HG03432 (cell line): ENCODE data around the gene APPL2.

ENCODE experiments used
- ATAC-seq: cut with Tn5 transposase; IDR thresholded peaks from one replicate; pipeline ENCODE4 v1.9.1; 2021; ENCODE audit warnings: mild to moderate bottlenecking, moderate library complexity; ENCODE audit not compliant: unreplicated experiment

The APPL2 gene, protein sequence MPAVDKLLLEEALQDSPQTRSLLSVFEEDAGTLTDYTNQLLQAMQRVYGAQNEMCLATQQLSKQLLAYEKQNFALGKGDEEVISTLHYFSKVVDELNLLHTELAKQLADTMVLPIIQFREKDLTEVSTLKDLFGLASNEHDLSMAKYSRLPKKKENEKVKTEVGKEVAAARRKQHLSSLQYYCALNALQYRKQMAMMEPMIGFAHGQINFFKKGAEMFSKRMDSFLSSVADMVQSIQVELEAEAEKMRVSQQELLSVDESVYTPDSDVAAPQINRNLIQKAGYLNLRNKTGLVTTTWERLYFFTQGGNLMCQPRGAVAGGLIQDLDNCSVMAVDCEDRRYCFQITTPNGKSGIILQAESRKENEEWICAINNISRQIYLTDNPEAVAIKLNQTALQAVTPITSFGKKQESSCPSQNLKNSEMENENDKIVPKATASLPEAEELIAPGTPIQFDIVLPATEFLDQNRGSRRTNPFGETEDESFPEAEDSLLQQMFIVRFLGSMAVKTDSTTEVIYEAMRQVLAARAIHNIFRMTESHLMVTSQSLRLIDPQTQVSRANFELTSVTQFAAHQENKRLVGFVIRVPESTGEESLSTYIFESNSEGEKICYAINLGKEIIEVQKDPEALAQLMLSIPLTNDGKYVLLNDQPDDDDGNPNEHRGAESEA

DNA sequence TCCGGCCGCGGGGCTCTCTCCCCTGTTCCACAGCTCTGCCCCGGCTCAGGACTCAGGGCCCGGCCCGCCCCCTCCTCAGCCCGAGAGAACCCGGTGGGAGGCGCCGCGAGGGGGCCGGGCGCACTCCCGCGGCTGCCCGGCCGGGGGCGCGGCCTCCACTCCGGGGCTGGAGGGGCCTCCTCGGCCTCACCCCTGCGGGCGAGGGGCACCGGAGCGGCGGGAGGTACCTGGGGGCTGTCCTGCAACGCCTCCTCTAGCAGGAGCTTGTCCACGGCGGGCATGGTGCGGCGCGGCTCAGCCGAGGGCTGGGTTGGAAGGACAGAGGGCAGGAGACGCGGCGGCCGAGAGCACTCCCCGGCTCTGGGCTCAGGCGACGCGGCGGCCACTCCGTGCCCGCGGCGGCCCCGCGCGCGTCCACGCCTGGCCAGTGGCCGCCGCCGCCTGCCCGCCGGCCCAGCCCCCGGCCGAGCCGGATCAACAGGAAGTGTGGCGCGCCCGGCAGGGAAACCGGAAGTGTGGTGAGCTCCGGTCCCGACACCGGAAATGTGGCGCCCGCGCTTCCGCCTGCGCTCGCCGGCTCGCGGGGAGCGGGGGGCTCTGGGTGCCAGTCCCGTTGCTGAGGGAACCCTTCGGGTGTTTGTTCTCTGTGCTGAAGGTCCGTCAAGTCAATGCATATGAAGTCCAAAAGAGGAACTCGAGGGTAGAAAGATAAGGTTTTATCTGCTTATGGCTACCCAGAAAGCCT, at the start of gene APPL2:
APPL2 (minus strand) TSS at position 443 of the 745 bp plus-strand sequence; CDS start at position 281, 162 bp downstream.
- peak; percentile 90 for ATAC-seq

DNA sequence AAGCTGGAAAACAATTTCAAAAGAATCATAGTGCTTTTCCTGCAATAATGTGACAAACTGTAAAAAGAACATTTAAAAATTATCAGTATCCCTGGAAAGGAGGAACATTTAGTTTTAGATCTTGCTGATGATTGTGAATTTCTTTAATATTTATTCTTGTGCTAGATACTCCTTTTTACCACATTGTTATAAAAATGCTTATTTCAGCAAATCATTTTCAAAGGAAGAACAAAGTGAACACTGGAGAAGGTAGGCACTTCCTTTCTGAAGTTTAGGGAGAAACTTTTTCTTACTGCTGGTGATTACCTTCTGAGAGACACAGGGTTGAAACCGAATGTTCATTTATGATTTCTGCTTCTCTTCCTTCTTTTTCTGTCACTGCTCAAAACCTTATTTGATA, 49.4 kb upstream of the APPL2 start:
- no peak for ATAC-seq

DNA sequence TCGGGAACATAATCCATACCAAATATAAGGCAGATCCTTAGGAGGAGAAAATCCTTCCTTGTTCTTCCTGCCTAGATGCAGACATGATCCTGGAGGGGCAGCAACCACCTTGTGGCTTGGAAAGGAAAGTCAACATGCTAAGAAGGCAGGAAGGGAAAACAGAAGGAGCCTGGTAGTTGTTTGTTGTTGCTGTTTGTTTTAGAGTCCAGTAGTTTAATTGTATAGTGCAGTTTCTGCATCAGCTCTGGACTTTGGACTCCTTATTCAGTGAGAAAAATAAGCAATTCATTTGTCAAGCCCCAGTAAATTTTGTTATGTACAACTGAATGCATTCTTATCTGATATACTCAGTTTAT, 45.7 kb upstream of the APPL2 start:
- ATAC-seq = no peak

- ATAC-seq = no peak
Measured at GRCh38 chr12:105280966-105281693, 45.2 kb upstream of the APPL2 start.

DNA sequence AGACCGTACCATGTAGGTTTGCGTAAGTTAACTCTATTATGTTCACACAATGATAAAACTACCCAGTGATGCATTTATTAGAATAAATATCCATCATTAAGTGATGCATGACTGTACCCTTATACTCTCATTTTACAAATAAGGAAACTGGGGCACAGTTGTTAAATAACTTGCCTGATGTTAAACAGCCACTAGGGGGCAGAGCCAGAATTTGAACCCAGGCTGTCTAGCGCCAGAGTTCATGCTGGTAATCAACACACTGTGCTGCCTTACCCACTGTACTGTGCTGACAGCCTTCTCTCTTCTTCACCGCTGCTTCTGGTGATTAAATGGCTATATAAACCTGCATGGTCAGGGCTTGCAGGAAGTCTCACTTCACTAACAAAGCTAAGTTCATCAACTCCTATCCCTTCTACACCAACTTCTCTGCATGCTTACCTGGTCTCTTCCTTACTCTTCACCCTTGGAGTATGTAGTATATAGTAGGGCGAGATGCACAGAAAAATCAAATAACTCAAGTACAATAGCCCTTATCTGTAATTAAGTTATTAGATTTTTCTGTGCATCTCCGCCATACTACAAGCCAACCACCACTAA, 43.6 kb upstream of the APPL2 start:
- peak; percentile 64 for ATAC-seq

DNA sequence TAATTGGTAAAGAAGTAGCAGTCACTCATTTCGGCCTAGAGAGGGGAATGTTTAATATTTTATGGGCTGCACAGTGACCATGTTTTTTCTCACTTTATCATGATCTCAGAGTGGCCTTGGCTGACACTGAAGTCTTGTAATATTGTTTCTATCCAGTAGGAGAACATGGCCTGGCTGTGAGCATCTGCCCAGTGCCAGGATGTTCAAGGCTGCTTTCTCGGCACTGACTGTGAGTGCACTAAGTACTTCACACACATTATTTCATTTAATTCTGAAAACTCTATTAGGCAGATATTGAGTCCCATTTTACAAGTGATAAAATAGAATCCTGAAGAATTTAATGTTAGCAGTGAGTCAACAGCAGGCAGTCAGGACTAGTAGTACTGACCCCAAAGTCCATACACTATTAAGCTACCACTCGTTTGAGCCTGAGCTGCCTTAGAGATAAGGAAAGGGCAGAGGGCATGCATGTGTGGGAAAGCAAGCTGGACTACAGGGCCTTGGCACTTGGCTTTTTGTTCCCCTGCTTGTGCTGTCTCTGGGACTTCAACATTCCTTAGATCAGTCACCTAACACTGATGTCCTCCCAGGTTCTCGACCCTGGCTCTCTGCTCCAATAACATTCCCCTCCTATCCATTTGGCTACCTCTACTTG, 42.2 kb upstream of the APPL2 start:
- no peak for ATAC-seq

DNA sequence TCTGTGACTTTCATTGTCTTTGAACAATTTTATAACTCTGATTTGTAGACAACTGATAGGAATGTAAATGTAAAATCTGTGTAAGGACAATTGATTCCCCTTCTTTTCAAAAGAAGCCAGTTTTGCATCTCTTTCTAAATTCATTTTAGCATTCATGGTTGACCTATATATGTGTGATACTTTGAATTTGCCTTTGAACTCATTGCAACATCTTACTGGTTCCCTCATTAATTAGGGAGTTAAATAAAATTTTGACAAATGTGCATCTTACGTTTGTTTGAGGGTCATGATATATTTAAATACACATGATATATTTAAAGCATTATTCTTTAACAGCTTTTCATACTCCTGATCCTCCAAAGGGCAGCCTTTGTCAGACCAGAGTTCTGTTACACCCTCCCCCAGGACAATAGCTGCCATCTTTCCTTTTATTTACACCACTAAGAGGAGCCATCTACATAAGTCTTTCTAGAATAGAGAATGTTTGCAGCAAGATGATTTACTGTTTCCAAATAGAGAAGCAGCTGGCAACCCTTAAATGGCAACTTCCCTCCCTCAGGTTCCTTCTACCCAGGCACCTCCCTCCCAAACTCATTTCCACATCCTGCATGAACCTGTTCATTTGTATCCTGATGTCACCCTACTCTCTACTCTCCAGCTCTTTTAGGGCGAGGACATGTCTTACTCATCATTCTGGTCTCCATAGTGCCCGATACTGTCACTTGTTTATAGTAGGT, 40.2 kb upstream of the APPL2 start:
- no peak for ATAC-seq

DNA sequence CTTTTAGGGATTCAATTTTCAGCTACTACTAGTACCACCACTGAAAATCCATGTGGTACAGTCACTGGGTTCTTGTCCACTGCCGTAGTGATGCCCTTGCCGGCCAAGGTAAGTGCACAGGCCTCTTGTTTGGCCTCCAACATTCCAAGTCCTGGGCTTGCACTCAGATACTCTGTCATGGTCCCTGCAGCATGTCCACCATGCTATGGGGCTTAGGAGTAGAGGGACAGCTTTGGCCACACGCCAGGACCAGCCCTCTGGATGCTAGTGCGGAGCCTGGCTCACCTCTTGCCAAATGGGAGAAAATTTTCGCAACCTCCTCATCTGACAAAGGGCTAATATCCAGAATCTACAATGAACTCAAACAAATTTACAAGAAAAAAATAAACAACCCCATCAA, 38.6 kb upstream of the APPL2 start:
- no peak for ATAC-seq

DNA sequence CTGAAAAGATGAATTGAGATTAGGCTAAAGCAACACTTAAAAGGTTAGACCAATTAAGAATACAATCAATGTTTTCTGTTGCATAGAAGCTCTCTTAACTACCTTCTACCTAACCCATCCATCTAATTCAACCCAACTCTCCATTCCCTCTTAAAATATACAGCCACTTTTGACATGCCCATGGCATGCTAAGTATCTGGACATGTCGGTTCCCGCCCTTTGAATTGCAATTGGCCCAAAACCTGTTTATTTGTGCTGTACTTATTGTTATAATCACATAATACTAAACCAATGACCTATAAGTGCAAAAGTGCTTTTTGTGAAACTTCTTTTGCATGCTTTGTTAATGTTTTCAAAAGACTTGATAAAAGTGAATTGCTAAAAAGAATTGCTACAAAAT, 37.6 kb upstream of the APPL2 start:
- ATAC-seq = no peak

DNA sequence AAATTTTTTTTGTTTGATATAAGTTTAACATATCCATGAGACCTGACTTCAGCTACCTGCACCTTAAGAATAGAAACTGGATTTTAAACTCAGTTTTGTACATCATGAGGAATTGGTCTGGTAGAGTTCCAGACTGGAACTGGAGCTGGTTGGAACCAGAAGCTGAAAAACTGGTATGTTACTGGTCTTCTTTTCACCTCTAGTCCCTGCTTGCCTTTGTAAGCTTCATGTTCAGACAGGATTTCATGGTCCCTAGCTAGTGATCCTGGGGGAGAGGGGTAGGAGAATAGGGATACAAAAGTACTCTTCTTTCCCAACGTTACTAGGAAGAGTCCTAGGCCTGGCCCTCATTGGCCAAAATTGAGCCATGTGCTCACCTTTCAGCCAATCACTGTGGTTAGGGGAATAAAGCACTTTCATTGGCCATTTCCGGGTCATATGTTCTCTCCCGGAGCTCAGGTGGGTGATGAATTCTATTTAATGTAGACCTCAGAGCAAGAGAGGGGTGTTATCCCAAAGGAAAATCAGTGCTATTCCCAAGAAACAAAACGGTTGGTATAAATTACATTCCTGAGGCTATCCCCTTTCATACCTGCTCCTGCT, 36.9 kb upstream of the APPL2 start:
- no peak for ATAC-seq

DNA sequence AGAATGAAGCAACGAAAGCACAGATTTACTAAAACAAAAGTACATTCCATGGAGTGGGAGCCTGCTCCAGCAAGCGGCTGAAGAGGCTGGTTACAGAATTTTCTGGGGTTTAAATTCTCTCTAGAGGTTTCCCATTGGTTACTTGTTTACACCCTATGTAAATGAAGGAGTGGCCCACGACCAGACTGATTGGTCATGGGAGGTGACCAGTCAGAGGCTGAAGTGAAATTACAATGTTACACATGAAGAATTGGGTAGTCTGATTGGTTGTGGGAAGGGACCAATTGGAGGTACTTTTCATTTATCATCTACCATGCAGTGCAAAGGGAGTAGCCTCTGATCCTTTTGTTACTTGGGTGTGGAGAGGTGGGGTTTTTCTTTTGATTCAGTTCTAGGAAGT, 36.2 kb upstream of the APPL2 start:
- no peak for ATAC-seq

- ATAC-seq = no peak
Measured at GRCh38 chr12:105271364-105271763, 35.4 kb upstream of the APPL2 start.

DNA sequence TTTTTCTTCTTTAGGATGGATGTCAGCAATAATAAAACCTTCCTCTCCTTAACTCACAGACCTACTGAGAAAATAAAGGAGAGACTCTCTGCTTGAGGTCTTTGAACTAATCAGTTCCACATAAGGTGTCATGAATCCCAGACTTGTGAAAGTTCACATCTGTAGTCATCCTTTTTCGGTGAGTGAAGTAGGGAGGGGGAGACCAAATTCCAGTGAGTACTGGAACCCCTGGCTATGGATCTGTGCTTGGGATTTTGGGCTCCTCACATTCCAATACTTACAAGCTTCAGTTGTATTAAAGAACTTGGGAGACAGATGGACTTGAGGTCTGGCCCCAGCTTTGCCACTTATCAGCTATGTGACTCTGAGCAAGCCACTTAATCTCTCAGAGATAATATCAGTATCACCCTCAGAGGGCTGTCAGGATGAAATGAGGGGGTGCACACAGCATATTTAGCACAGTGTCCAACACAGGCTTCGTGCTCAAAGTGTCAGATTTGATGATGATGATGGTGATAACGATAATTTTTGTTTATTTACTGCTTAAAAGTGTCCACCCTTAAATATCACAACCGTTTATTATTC, 34.8 kb upstream of the APPL2 start:
- ATAC-seq = no peak

- no peak for ATAC-seq
Measured at GRCh38 chr12:105267711-105268110, 31.7 kb upstream of the APPL2 start.

GRCh38 chr12:105264771-105265170, 28.8 kb upstream of the APPL2 start:
- no peak for ATAC-seq

- no peak for ATAC-seq
Measured at GRCh38 chr12:105262461-105263184, 26.6 kb upstream of the APPL2 start.

DNA sequence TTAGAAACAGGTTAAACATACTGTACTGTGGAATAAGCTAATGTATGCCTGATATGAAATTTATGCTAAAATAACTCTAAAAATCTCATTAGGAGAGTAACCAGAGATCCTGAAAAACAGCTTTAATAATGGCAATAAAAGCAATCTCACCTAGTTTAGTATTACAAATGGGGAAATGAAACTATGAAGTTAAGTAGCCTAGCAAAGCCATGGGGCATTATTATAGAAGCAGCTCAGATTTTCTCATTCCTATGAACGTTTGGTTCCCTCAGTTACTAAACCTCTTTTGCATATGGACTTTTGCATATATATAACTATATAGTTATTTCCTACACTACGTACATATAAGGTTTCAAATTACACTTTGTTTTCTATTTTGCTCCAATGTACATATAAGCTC, 25.0 kb upstream of the APPL2 start:
- no peak for ATAC-seq

GRCh38 chr12:105259226-105259625, 23.3 kb upstream of the APPL2 start:
- no peak for ATAC-seq
